Measurements from ENCODE around the gene ORM2.
A peak's percentile ranks its signal among the peaks of the same experiment; 100 is the strongest.
"Not testable (repeated sequence)": the region's sequence is repeated elsewhere in the genome, so short reads cannot be mapped to it uniquely, and the experiment has no call there.

Gene ORM2

GRCh38 chr9:114332474-114333040 lies 2.9 kb downstream of the ORM2 start:
- DNase-seq (ENCODE audit: low read depth in 2 of 2) = not testable (repeated sequence)

DNA sequence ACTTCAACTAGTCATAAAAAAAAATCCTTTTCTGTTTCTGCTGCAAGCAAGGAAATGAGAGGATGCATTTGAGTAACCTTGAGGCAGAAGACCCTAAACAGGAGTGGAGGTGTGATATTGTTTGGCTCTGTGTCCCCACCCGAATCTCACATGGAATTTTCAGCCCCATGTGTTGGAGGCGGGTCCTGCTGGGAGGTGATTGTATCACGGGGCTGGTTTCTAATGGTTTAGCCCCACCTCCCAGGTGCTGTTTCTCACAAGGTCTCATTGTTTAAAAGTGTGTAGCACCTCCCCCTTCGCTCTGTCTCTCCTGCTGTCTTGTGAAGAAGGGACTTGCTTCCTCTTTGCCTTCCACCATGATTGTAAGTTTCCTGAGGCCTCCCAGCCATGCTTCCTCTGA lies 4.0 kb downstream of the ORM2 start:
- DNase-seq (ENCODE audit: low read depth in 2 of 2) = not testable (repeated sequence)

DNA sequence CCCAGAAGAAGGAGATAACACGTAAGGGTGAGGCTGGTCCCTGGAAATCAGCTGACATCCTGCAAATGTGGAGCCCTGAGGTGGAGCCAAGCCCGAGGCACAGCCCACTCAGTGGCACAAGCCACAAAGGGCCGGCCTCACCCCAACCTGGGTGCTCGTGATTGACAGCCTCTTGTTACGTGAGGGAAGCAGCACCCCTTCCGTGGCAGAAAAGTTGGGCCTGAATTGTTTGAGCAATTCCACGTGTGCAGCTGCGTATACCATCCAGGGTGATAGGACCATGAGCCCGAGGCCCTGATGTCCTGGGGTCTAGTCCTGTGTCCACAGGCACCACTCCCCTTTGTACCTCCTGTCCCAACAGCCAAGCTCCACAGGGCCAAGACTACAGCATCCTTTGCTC lies 4.8 kb downstream of the ORM2 start:
- no peak for DNase-seq (ENCODE audit: low read depth in 2 of 2)

GRCh38 chr9:114335745-114336144 lies 6.1 kb downstream of the ORM2 start:
- no peak for DNase-seq (ENCODE audit: low read depth in 2 of 2)

GRCh38 chr9:114336157-114336556 lies 6.5 kb downstream of the ORM2 start:
- no peak for DNase-seq (ENCODE audit: low read depth in 2 of 2)

- no peak for DNase-seq (ENCODE audit: low read depth in 2 of 2)
These were observed 7.2 kb downstream of the ORM2 start for GRCh38 chr9:114336699-114337395.

- no peak for DNase-seq (ENCODE audit: low read depth in 2 of 2)
These were observed 8.5 kb downstream of the ORM2 start for GRCh38 chr9:114338187-114338586.

DNA sequence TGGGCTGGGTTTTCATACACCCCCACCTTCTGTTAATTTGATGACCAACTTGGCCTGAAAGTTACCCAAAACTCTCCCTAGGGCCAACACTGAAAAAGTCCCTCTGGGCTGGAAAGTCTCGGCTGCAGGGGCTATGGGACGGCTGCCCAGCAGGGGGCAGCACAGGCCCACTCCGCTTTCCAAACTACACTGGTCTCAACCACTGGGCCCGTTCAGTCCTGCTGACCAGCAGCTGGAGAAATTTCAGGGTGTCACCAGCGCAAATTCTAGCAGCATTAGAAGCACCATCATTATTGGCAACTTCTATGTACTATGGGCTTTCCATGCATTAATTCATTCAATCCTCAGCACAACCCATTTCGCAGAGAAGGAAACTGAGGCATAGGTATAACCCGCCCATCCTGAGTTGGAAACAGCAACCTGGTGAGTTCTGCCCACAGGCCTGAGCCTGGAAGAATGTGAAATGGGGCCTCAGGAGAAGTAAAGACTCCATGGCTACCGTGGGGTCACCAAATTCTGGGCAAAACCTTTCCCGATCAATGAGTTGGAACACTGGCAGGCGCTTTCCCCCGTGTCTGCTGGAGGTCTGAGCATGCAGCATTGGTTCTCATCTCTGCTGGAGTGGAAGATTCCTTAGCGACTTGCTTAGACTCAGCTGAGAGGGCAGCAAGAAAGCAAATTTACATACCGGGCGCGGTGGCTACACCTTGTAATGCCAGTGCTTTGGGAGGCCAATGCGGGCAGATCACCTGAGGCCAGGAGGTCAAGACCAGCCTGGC lies 9.7 kb downstream of the ORM2 start:
- DNase-seq (ENCODE audit: low read depth in 2 of 2) = peak in 1 of 2 donors; percentile 32

DNA sequence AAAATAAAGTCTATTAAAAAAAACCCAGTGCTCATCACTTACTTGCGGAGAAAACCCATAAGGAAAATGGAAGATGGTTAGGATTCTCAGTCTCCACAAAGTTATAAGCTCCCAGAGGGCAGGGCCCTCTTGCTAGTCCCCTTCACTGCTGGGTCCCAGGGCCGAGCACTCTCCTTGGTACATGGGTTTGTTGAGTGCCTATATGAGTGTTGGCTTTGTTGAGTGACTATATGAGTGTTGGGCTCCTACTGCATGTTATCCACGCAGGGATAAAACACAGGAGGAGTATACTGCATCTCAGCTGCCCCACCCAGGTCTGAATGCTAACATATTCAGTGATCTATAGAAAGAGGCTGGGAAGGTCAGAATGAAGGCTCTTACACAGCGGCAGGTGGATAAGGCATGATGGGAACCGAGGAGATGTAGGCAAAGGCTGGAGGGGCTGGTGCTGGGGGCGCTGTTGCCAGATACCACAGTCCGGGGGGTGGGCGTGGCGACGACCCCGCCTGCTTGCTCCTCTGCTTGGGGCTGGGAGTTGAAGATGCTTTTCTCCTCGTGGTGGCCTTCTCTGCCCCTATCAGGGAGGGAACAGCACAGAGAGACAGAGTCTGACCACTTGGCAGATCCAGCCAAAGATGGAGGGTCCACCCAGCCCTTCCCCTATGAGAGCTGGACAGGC lies 11.6 kb downstream of the ORM2 start:
- no peak for DNase-seq (ENCODE audit: low read depth in 2 of 2)

DNA sequence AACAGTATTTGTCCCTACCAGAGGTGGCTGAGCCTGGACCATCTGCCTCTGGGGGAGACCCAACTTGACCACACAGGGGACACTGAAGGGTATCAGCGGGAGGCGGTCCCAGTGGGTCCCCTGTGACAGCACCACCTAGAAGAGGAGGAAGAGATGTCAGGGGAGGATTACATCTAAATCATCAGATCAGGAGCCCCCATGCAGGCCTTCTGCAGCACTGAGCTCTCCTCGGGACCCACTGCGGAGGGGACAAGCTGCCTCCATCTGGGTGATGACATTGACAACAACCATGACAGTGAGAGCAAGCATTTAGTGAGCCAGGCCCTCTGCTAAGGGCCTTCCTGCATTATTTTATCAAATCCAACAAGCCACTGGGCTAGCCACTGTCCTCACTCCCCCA lies 12.3 kb downstream of the ORM2 start:
- DNase-seq (ENCODE audit: low read depth in 2 of 2) = no peak

- no peak for DNase-seq (ENCODE audit: low read depth in 2 of 2)
These were observed 13.2 kb downstream of the ORM2 start for GRCh38 chr9:114342755-114343440.

DNA sequence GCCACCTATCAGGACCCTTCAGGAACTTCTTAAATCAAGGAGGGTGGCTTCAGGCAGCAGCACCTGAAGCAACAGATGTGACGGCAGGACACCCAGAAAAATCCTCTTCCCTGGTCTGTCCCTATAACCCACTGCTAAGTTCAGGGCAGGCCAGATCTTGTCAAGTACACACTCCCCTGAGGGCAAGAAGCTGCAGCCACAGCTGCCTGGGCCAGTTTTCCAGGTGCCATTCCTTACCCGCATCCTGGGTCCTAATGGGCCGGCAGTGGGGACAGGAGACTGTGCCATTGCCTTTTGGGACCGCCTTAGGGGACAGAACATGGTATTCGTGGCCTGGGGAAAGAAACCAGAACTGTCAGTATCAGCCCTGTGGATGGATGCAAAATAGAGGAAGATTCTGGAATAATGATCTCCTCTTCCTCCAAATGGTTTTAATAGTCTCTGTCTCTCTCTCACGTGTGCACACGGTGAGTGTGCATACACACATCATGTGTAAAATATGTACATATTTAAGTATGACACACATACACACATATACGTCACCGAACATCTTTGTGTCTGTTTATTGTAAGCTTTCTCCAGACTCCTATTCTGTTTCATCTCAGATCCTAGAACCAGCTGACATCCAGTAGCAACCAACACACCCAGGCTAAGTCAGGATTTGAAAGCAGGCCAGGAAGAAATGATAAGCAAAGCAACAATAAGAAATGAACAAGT lies 14.0 kb downstream of the ORM2 start:
- no peak for DNase-seq (ENCODE audit: low read depth in 2 of 2)

GRCh38 chr9:114344188-114344566 lies 14.5 kb downstream of the ORM2 start:
- no peak for DNase-seq (ENCODE audit: low read depth in 2 of 2)

GRCh38 chr9:114344692-114345091 lies 15.0 kb downstream of the ORM2 start:
- DNase-seq (ENCODE audit: low read depth in 2 of 2) = no peak

DNA sequence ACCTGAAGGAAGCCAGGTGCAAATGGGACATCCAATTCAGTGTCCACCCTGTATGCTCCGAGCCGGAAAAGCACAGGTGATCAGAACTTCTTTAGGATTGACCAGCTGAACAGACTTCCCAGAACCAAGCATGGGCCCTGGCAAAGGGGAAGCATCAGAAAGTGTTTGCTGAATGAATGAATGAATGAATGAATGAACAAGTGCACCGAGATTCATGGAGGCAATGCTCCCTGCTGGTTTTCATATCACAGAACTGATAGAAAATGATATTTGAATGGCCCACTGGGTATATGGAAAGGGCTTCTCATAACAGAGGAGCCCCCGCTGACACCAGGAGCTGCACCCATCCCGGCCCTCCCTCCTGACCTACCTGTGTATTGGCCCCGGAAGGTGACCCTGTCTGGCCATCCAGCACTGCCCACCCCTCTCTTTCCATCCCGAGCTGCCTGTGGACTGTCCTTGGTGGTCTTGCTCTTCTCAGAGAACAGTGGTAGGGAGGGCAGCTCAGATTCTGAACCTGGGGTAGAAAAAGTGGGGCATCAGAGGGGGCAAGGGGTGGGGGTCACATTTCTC lies 15.9 kb downstream of the ORM2 start:
- no peak for DNase-seq (ENCODE audit: low read depth in 2 of 2)

DNA sequence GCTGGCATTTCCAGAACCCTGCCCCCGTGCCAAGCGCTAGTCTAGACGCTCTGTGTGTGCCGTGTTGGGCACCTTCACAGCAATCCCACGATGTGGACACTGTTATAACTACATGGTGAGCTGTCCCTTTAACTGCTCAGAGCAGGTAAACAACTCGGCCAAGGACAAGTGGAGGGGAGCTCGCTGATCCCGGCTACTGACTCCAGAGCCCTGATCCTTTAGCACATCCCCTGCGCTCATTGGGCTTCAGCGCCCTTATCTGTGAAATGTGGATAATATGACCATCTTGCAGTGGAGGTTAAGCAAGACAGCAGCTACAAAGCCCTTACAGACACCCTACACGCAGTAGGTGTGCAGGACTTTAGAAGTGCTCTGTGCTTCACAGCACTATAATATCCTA lies 16.5 kb downstream of the ORM2 start:
- DNase-seq (ENCODE audit: low read depth in 2 of 2) = no peak

- DNase-seq (ENCODE audit: low read depth in 2 of 2) = no peak
These were observed 18.0 kb downstream of the ORM2 start for GRCh38 chr9:114347675-114348074.

- no peak for DNase-seq (ENCODE audit: low read depth in 2 of 2)
These were observed 18.7 kb downstream of the ORM2 start for GRCh38 chr9:114348261-114348905.

- DNase-seq (ENCODE audit: low read depth in 2 of 2) = peak; percentile 74
These were observed 19.3 kb downstream of the ORM2 start for GRCh38 chr9:114348906-114349482.

Measured in stimulated activated CD8-positive, alpha-beta memory T cell treated with anti-CD3 and anti-CD28 coated beads, Interleukin-7, amount 100 ng/mL, for 4 hours (primary cell).